ENCODE measurements around the gene IGFBP3.

- TF ChIP-seq ZNF561 (tag by site-specific recombination; IDR thresholded peaks at IDR 0.05; ENCODE audit: borderline replicate concordance) (no peak), ZBTB26 (tag by site-specific recombination; optimal IDR thresholded peaks at IDR 0.05) (no peak), PRDM10 (tag by site-specific recombination; IDR thresholded peaks at IDR 0.05) (no peak), ZFHX2 (tag by site-specific recombination; conservative IDR thresholded peaks at IDR 0.05) (no peak), ZEB2 (tag by site-specific recombination; IDR thresholded peaks at IDR 0.05) (no peak), CTCF (tag by site-specific recombination; IDR thresholded peaks at IDR 0.05) (no peak), SETDB1 (IDR thresholded peaks at IDR 0.05; ENCODE audit: insufficient read length, low read length) (no peak), ZNF112 (tag by site-specific recombination; IDR thresholded peaks at IDR 0.05) (no peak), KLF7 (tag by site-specific recombination; IDR thresholded peaks at IDR 0.05; ENCODE audit: borderline replicate concordance) (no peak), ZFP41 (tag by site-specific recombination; IDR thresholded peaks at IDR 0.05; ENCODE audit: borderline replicate concordance) (no peak), ZNF433 (tag by site-specific recombination; IDR thresholded peaks at IDR 0.05; ENCODE audit: low read depth) (no peak)
Measured at GRCh38 chr7:45912972-45913371, 8.1 kb downstream of the IGFBP3 start.
